RPMI7951 (cell line): ENCODE measurements around the gene NPHS1. TPM values are rescaled to one million over a fixed set of nuclear protein-coding genes. Genes with fewer than 3 reads are reported as not detected.

Source experiments
- DNase-seq: peaks from one replicate; pipeline ENCODE4 v3.0.0-alpha.2; 2012; ENCODE audit warnings: low read depth
- total RNA-seq: library from RNA; depleted of rRNA; stranded (reverse); fragments of >200 nt; shearing (Covaris generic); gene quantifications from 2 replicates; pipeline ENCODE4 v1.2.3, GENCODE V29; 2014; rRNA removed

Gene NPHS1
- total RNA-seq, 1 experiment from 2014 or later, result not detected

DNA sequence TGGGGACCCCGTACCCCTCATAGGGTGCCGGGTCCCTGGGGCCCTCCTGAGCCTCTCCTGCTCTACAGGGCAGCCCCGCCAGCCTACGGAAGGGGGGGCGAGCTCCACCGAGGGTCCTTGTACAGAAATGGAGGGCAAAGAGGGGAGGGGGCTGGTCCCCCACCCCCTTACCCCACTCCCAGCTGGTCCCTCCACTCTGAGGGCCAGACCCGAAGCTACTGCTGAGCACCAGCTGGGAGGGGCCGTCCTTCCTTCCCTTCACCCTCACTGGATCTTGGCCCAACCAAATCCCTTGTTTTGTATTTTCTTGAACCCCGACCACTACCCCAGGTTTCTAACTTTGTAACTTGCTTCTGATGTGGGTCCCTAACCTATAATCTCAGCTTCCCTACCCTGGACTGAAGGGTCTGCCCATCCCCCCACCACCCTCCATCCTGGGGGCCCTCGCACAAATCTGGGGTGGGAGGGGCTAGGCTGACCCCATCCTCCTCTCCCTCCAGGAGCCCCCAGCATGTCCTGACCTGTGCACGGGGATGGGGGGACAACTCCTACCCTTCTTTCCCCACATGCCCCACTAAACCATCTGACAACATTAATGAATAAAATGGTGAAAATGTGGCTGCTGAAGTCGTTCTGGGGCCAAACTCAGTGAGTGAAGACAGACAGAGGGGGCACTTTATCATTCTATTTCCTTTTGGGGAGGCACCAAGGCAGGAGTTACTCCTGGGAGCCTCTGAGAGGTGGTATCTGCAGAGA is 63.9 kb downstream of the NPHS1 start:
- DNase-seq, result no peak

DNA sequence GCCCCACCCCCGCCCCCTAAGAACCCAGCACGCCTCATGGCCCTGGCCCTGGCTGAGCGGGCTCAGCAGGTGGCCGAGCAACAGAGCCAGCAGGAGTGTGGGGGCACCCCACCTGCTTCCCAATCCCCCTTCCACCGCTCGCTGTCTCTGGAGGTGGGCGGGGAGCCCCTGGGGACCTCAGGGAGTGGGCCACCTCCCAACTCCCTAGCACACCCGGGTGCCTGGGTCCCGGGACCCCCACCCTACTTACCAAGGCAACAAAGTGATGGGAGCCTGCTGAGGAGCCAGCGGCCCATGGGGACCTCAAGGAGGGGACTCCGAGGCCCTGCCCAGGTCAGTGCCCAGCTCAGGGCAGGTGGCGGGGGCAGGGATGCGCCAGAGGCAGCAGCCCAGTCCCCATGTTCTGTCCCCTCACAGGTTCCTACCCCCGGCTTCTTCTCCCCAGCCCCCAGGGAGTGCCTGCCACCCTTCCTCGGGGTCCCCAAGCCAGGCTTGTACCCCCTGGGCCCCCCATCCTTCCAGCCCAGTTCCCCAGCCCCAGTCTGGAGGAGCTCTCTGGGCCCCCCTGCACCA is 65.0 kb downstream of the NPHS1 start:
- no peak for DNase-seq

DNA sequence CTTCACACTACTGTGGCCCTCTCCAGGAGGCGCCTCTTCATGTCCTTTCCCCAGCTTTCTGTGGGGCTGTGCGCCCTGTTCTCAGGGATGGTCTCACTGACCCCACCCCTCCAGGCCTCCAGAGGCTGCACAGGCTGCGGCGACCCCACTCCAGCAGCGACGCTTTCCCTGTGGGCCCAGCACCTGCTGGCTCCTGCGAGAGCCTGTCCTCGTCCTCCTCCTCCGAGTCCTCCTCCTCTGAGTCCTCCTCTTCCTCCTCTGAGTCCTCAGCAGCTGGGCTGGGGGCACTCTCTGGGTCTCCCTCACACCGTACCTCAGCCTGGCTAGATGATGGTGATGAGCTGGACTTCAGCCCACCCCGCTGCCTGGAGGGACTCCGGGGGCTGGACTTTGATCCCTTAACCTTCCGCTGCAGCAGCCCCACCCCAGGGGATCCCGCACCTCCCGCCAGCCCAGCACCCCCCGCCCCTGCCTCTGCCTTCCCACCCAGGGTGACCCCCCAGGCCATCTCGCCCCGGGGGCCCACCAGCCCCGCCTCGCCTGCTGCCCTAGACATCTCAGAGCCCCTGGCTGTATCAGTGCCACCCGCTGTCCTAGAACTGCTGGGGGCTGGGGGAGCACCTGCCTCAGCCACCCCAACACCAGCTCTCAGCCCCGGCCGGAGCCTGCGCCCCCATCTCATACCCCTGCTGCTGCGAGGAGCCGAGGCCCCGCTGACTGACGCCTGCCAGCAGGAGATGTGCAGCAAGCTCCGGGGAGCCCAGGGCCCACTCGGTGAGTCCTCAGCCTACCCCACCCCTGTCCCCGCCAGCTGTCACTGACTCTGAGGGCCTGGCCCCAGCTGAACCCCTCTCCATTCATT is 65.8 kb downstream of the NPHS1 start:
- no peak for DNase-seq

DNA sequence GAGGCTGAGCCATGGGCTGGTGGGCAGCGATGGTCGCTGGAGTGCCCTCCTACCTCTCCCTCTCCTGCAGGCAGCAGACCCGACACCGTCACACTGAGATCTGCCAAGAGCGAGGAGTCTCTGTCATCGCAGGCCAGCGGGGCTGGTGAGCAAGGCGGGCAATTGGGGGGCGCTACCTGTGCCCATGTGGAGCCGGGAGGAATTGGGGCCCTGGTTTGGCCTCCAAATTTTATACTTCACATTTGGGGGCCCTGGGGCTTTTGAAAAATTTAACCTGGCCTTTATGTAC is 67.0 kb downstream of the NPHS1 start:
- no peak for DNase-seq

DNA sequence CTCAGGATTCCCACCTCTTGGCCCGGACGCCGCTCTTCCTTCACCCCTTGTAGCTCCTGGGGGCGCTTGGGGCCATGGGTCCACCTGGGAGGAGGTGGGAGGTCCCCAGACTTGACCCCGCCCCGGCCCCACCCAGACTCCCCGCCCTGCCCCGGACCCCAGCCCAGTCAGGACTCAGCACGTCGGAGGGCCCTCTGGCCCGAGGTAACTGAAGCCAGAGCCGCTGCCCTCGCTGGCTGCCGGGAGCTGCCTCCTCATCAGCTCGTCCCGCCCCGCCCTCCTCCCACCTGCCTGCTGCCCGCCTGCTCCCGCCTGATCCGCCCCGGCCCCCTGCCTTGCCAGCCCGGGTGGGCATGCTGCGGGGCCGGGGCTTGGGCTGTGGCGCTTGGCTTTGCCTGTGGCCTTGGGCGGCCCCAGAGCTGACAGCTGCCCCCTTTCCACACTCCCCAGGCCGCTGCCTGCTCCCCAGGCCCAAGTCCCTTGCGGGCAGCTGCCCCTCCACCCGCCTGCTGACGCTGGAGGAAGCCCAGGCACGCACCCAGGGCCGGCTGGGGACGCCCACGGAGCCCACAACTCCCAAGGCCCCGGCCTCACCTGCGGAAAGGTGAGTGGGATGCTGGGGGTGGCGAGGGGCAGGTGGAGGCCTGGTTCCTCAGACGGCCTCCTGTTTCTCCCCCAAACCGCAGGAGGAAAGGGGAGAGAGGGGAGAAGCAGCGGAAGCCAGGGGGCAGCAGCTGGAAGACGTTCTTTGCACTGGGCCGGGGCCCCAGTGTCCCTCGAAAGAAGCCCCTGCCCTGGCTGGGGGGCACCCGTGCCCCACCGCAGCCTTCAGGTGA is 67.6 kb downstream of the NPHS1 start:
- DNase-seq, result no peak

DNA sequence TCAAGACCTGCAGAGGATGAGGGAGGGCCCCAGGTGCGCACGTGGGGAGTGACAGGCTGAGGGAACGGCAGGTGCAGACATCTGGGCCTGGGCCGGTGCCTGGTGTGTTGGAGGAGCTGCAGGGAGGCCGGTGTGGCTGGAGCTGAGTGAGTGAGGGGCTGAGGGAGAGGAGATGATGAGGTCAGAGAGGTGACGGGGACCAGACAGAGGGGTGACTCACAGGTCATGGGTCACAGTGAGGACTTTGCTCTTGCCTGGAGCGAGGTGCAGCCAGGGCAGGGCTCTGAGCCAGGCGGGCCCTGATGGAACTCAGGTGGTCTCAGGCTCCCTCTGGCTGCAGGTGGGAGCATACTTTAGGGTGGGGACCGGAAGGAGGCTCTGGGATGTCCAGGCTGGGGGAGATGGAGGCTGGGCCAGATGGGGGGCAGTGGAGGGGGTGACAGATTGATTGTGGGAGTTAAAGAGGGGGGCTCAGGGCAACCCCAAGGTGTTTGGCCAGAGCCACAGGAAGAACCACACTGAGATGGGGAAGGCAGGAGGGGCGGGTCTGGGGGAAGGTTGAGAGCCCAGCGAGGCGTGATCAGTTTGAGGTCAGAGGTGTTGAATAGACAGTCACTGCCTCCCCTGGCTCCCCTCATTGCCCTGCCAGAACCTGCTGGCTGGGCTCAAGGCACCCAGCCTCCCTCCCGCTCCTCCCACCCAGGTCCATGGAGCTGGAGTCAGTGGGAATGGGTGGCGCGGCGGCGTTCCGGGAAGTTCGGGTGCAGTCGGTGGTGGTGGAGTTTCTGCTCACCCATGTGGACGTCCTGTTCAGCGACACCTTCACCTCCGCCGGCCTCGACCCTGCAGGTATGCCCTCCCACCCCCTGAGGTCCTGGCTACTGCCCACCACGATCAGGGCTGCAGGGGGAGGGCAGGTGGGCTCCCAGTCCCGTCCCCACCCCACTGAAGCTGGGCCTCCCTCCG is 68.6 kb downstream of the NPHS1 start:
- no peak for DNase-seq

DNA sequence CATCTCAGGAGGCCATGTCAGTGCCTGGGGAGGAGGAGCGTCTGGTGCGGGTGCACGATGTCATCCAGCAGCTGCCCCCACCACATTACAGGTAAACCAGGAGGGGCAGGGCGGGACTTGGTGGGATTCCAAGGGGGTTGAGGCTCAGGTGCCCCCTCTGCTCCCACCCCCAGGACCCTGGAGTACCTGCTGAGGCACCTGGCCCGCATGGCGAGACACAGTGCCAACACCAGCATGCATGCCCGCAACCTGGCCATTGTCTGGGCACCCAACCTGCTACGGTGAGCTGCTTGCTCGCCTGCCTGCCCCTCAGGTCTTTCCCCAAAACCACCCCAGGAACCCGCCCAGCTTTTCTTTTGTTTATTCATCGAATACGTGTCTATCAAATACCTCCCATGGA is 69.7 kb downstream of the NPHS1 start:
- no peak for DNase-seq

DNA sequence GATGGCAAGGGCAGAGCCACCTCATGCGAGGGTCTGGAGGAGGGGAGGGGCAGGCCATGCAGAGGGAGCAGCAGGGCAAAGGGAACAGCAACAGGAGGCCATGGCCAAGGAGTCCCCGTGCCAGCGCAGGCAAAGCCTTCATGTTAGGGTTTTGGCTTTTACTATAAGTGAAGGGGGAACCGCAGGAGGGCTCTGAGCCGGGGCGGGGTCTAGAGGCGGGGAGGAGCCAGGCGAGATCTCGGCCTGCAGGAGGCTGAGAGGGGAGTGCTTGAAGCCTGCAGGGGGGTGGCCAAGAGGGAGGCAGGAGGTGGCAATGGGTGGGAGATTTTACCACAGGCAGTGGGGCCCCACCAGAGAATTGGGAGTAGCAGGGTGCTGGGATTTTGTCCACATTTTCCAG is 70.7 kb downstream of the NPHS1 start:
- no peak for DNase-seq

DNA sequence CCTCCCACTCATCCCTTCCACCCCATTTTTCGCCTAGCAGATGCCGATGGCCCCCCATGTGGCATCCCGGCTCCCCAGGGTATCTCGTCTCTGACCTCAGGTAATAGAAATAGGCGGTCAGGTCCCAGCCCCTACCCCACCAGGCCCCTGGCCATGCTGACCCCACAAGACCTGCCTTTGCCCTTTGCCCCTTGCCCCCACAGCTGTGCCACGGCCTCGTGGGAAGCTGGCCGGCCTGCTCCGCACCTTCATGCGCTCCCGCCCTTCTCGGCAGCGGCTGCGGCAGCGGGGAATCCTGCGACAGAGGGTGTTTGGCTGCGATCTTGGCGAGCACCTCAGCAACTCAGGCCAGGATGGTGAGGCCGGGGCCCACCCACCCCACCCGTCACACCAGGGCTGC is 71.6 kb downstream of the NPHS1 start:
- DNase-seq, result no peak

DNA sequence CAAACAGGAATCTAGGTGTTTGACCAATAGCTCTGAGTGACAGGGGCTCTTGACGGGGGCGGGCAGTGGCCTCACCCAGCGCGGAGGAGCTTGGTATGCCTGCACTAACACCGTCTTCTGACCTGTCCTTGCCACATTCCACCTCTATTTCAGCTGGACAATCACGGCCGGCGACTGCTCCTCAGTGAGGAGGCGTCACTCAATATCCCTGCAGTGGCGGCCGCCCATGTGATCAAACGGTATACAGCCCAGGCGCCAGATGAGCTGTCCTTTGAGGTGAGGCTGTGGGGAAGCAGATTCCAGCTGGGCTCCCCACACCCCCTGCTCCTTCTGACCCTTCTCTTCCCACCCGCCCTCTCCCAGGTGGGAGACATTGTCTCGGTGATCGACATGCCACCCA is 72.2 kb downstream of the NPHS1 start:
- no peak for DNase-seq

DNA sequence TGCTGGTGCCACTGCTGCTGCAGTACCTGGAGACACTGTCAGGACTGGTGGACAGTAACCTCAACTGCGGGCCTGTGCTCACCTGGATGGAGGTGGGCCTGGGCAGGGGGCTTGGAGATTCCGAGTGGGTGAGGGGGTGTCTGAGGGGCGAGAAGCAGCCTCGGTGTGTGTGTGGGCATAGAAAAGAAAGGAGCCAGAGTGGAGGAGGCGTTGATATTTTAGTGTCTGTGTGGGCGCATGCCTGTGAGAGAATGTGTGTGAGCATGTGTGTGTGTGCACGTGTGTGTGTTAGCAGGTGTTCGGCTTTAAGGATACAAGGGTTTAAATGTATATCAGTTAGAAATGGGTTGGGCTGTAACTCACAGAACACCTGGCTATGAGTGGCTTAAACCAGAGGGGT is 73.3 kb downstream of the NPHS1 start:
- no peak for DNase-seq

DNA sequence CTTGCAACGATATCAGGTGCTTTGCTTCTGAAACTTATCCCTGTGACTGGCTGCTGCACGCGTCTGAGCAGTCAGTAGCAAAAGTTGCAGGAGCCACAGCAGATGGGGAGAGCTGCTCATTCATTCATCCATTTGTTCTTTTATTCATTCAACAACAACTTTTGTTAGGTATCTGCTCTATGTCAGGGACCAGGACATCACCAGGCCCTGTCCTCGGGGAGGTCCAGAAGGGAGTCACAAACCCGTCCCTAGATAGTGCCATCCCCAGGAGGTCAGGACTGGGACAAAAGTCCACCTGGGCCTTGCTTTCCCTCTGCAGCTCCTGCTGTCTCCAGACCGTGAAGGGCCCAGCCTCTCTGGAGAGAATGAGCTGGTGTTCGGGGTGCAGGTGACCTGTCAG is 74.3 kb downstream of the NPHS1 start:
- DNase-seq, result no peak

DNA sequence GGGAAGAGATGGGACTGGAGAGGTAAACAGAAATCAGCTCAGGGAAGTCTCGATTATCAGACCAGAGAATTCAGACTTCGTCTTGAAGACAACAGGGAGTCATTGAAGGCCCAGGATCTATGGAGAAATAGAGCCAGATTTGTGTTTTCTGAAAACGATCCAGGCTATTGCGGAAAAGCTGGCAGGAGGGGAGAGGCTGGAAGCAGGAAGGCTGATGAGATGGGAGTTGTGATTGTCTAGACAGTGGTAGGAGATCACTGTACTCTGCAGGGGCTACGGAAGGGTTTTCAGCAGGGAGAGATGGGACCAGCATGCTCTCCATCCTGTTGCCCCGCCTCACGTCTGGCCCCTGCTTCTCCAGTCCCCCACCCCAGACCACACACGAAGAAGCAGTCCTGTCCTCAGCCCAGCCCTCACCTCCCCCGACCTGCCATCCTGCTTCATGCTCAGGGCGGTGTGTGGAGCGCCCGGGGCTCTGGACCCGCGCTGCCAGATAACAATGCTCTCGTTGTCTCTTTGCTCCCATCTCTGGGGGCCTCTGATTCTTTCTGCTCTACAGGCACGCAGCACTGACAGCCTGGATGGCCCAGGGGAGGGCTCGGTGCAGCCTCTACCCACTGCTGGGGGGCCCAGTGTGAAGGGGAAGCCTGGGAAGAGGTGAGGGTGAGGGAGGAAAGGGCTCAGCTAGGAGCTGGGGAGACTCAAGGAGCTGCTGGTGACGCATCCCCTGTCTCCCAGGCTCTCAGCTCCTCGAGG is 75.0 kb downstream of the NPHS1 start:
- DNase-seq, result no peak

DNA sequence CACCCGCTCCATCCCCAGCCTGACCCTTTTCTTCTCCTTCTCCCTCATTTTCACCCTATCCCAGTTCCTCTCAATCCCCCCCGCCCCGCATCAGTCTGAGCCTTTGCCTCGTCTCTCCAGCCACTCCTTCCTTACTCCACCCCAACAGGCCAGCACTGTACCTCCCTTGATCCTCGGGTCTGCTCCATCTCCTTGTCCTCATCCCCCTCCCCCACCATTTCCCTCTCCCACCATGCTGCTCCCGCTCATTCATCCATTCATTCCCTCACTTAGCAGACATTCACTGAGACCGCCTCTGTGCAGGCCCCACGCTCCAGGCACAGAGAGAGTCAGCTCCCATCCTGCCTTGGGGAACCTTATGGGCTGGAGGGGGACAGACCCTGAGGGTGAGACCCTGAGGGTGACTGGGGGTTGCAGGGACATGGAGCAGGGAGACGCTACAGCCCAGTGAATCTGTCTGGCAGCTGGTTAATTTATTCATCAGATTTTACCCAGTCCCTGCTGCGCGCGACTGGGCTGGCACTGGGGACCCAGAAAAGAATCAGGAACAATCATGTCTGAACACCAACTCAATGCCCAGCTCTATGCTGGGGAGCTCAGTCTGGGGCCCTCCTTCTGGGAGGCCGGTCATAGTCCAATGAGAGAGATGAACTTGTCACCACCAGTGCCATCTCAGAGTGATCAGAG is 76.1 kb downstream of the NPHS1 start:
- DNase-seq, result no peak

Other genes starting within 250 kb of the NPHS1 start
- gene HAUS5, start 239.8 kb downstream of the NPHS1 start, total RNA-seq, result 9.7 and 9.8 TPM in 2 replicates
- 90.8 and 103 TPM in 2 replicates for gene RBM42, start 223.5 kb downstream of the NPHS1 start, total RNA-seq
- gene ETV2, start 210.8 kb downstream of the NPHS1 start, total RNA-seq, result 0.39 and 1.1 TPM in 2 replicates
- gene COX6B1, start 204.2 kb downstream of the NPHS1 start, total RNA-seq, result 619 and 745 TPM in 2 replicates
- 0.29 TPM in 1 of 2 replicates, not detected in the other for gene UPK1A, start 186.0 kb downstream of the NPHS1 start, total RNA-seq
- not detected in 2 replicates for gene ZBTB32, start 147.9 kb downstream of the NPHS1 start, total RNA-seq
- 6.8 and 7.4 TPM in 2 replicates for gene KMT2B, start 134.5 kb downstream of the NPHS1 start, total RNA-seq
- 4.2 and 6.8 TPM in 2 replicates for gene IGFLR1, start 110.1 kb downstream of the NPHS1 start, total RNA-seq
- 9.4 and 20.5 TPM in 2 replicates for gene U2AF1L4, start 107.1 kb downstream of the NPHS1 start, total RNA-seq
- 130 and 159 TPM in 2 replicates for gene PSENEN, start 106.9 kb downstream of the NPHS1 start, total RNA-seq
- 22.0 and 22.3 TPM in 2 replicates for gene LIN37, start 103.9 kb downstream of the NPHS1 start, total RNA-seq
- 0.10 TPM in 1 of 2 replicates, not detected in the other for gene HSPB6, start 95.5 kb downstream of the NPHS1 start, total RNA-seq
- gene PROSER3, start 94.3 kb downstream of the NPHS1 start, total RNA-seq, result 8.4 and 10.7 TPM in 2 replicates
- 2.3 and 5.0 TPM in 2 replicates for gene ARHGAP33, start 76.9 kb downstream of the NPHS1 start, total RNA-seq
- not detected in 2 replicates for gene PRODH2, start 39.7 kb downstream of the NPHS1 start, total RNA-seq
- gene KIRREL2, start 4.4 kb upstream of the NPHS1 start, total RNA-seq, result 0.10 TPM in 1 of 2 replicates, not detected in the other
- 15.3 and 18.9 TPM in 2 replicates for gene APLP1, start 16.1 kb upstream of the NPHS1 start, total RNA-seq
- 3.7 and 7.1 TPM in 2 replicates for gene NFKBID, start 48.0 kb upstream of the NPHS1 start, total RNA-seq
- 1.9 TPM in 1 of 2 replicates, not detected in the other for gene HCST, start 50.0 kb upstream of the NPHS1 start, total RNA-seq
- gene TYROBP, start 55.8 kb upstream of the NPHS1 start, total RNA-seq, result not detected in 2 replicates
- 4.2 and 5.5 TPM in 2 replicates for gene LRFN3, start 83.9 kb upstream of the NPHS1 start, total RNA-seq
- gene SDHAF1, start 142.7 kb upstream of the NPHS1 start, total RNA-seq, result 25.8 and 34.0 TPM in 2 replicates
- not detected in 2 replicates for gene SYNE4, start 156.3 kb upstream of the NPHS1 start, total RNA-seq
- gene ALKBH6, start 161.7 kb upstream of the NPHS1 start, total RNA-seq, result 34.1 and 39.8 TPM in 2 replicates
- gene CLIP3, start 180.4 kb upstream of the NPHS1 start, total RNA-seq, result 1.7 and 2.0 TPM in 2 replicates
- 5.4 and 5.9 TPM in 2 replicates for gene THAP8, start 201.8 kb upstream of the NPHS1 start, total RNA-seq
- gene WDR62, start 202.4 kb upstream of the NPHS1 start, total RNA-seq, result 16.1 and 17.0 TPM in 2 replicates